Subcutaneous abdominal adipose tissue (tissue), 5 donors: ENCODE results near the gene DEUP1.
"Not testable (repeated sequence)": the region's sequence is repeated elsewhere in the genome, so short reads cannot be mapped to it uniquely, and the experiment has no call there.

ENCODE experiments used
- H3K27ac ChIP-seq: one replicate; pipeline ENCODE4 v1.7.0; 2013; ENCODE audit warnings: low read depth, mild to moderate bottlenecking, inconsistent platforms, low read length, moderate library complexity
- H3K27me3 ChIP-seq, 5 donors: one replicate each; pipeline ENCODE4 v1.7.0; 2013; ENCODE audit warnings: low read length in 5 of 5, inconsistent platforms in 1 of 5; ENCODE audit not compliant: control insufficient read depth in 5 of 5, insufficient read depth in 4 of 5
- H3K36me3 ChIP-seq, 5 donors: one replicate each; pipeline ENCODE4 v1.7.0; 2013; ENCODE audit warnings: low read length in 5 of 5; ENCODE audit not compliant: control insufficient read depth in 5 of 5, insufficient read depth in 5 of 5
- H3K4me1 ChIP-seq, 5 donors: one replicate each; pipeline ENCODE4 v1.7.0; 2013; ENCODE audit warnings: low read length in 5 of 5, mild to moderate bottlenecking in 3 of 5, moderate library complexity in 1 of 5; ENCODE audit not compliant: control insufficient read depth in 5 of 5, insufficient read depth in 5 of 5
- H3K4me3 ChIP-seq, 5 donors: one replicate each; pipeline ENCODE4 v1.7.0; 2013; ENCODE audit warnings: low read length in 5 of 5, low read depth in 1 of 5
- H3K9ac ChIP-seq, 5 donors: one replicate each; pipeline ENCODE4 v1.7.0; 2013; ENCODE audit warnings: low read length in 5 of 5, mild to moderate bottlenecking in 4 of 5, moderate library complexity in 3 of 5
- H3K9me3 ChIP-seq, 5 donors: one replicate each; pipeline ENCODE4 v1.7.0; 2013; ENCODE audit warnings: low read length in 5 of 5; ENCODE audit not compliant: control insufficient read depth in 5 of 5
- donor health status: healthy.
- donor health status: healthy.
- donor health status: healthy.
- donor health status: healthy.
- donor health status: healthy.

Gene DEUP1

DNA sequence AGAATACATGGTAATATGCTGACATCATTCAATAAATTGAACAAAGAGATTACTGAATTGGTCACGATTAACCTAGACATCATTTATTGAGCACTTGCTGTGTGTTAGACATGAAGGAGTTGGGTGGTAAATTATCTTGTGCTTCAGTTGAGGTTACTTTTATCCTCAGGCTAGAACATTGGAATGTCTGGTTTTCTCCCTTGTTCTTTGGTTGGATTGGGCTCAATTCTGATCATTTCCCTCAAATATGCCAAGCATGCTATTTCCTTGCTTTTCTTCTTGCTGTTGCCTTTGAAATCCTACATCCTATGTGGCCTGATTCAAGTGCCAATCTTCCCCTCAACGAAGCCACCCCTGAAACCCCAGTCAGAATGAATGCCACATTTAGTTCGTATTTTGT, 65.8 kb downstream of the DEUP1 start:
- Histone ChIP-seq H3K27ac (no peak overlapping the region), H3K9me3 (no peaks in the 10 kb centered on the region), H3K36me3 (no peaks in the 10 kb centered on the region), H3K4me1 (no peaks in the 10 kb centered on the region), H3K4me3 (no peak overlapping the region), H3K9ac (no peak overlapping the region), H3K27me3 (no peaks in the 10 kb centered on the region)

DNA sequence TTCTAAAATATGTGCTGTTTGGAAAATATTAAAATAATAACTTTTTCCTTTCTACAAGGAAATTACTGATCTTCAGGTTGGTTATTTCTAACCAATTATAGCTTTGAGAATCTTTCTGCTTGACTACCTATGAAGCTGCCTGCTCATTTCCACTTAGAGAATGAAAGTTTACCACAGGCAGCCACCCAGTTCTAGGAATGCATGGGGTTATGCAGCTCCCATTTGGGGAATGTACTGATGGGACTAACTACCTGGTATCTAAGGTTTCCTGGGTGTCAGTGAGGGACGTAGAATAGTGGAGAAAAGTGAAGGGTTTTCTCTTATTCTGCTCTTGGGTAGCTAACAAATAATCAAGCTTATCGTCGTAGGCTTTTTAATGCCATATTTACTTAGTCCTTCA, 73.4 kb downstream of the DEUP1 start:
- Histone ChIP-seq H3K36me3 (no peaks in the 10 kb centered on the region), H3K4me3 (no peak overlapping the region), H3K27me3 (no peaks in the 10 kb centered on the region), H3K9ac (no peak overlapping the region), H3K27ac (no peak overlapping the region), H3K4me1 (no peaks in the 10 kb centered on the region), H3K9me3 (no peaks in the 10 kb centered on the region)

- Histone ChIP-seq H3K9me3 (no peaks in the 10 kb centered on the region), H3K4me3 (no peak overlapping the region)
These were observed 77.3 kb downstream of the DEUP1 start for GRCh38 chr11:93407777-93408401.

DNA sequence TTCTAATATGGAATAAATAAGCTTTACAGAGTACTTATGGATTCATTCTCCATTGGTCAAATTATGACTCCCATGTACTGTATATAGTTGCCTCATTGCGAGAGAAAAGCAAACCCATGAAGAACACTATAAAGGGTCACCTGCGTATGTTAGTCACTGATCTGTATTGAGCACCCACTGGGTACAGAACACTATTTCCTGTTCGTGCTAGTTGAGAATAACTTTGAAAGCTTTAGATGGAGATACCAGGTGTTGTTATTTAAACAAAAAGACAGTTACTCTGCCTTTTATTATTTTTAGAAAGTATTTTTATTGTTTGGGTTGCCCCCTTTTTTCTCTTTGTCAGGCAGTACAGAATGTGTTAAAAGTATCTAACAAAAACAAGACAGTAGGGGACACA, 79.9 kb downstream of the DEUP1 start:
- Histone ChIP-seq H3K27me3 (no peaks in the 10 kb centered on the region), H3K9me3 (no peaks in the 10 kb centered on the region), H3K9ac (no peak overlapping the region), H3K27ac (no peak overlapping the region), H3K4me1 (no peaks in the 10 kb centered on the region), H3K4me3 (no peak overlapping the region), H3K36me3 (no peaks in the 10 kb centered on the region)

More at GRCh38 chr11:93407777-93408401, 77.3 kb downstream of the DEUP1 start:
- Histone ChIP-seq H3K27ac (no peak overlapping the region), H3K4me1 (no peaks in the 10 kb centered on the region), H3K36me3 (no peaks in the 10 kb centered on the region), H3K9ac (no peak overlapping the region), H3K27me3 (no peaks in the 10 kb centered on the region)

DNA sequence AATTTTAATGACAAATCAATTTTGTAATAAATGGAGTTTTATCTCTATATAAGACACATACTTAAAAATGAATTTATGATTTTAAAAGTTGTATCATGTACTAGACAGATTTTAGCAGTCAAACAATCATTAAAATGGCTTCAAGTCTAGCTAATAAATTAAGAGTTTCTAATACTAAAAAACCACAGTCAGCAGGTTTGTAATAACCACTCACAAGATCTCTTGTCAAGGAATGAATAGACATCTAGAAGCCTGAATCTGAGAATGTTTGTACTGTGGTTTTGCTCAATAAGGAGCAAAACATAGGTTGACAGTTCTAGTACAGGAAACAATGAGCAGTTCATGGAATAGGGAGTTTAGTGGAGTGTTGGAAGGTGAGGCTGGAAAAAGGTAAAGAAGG, 81.2 kb downstream of the DEUP1 start:
- Histone ChIP-seq H3K27ac (no peak overlapping the region), H3K9me3 (no peaks in the 10 kb centered on the region), H3K4me3 (no peak overlapping the region), H3K27me3 (no peaks in the 10 kb centered on the region), H3K4me1 (no peaks in the 10 kb centered on the region), H3K36me3 (no peaks in the 10 kb centered on the region), H3K9ac (no peak overlapping the region)

DNA sequence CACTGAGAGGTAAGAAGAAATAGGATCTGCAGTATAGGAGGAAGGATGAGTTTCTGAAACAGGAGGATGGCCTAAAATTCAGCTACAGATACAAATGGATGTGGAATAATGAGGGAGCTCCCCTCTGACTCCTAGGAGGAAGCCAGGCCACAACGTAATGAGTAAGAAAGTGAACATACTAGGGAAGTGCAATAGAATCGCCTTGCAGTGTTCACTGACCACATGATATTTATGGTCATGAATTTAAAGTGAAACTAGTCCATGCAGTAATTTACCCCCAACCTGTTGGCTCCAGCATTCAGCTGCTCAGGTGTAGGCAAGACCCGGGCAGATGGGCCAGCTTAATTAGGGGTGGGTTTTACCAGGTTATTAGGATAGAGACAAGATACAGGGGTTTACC, 101.7 kb downstream of the DEUP1 start:
- no peaks in the 10 kb centered on the region for H3K27me3 ChIP-seq
- no peak overlapping the region for H3K9ac ChIP-seq
- H3K27ac ChIP-seq, result no peak overlapping the region
- H3K4me3 ChIP-seq, result no peak overlapping the region
- H3K4me1 ChIP-seq, result no peaks in the 10 kb centered on the region
- H3K9me3 ChIP-seq, result no peaks in the 10 kb centered on the region
- H3K36me3 ChIP-seq, result no peaks in the 10 kb centered on the region

DNA sequence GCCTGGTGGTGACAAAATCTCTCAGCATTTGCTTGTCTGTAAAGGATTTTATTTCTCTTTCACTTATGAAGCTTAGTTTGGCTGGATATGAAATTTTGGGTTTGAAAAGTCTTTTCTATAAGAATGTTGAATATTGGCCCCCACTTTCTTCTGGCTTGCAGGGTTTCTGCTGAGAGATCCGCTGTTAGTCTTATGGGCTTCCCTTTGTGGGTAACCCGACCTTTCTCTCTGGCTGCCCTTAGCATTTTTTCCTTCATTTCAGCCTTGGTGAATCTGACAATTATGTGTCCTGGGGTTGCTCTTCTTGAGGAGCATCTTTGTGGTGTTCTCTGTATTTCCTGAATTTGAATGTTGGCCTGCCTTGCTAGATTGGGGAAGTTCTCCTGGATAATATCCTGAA, 112.7 kb downstream of the DEUP1 start:
- not testable (repeated sequence) for H3K36me3 ChIP-seq, H3K4me3 ChIP-seq, H3K9me3 ChIP-seq, H3K27me3 ChIP-seq, H3K27ac ChIP-seq, H3K9ac ChIP-seq, H3K4me1 ChIP-seq

GRCh38 chr11:93444617-93445073, 114.1 kb downstream of the DEUP1 start:
- Histone ChIP-seq H3K9me3 (no peaks in the 10 kb centered on the region), H3K27ac (no peak overlapping the region), H3K9ac (no peak overlapping the region), H3K4me1 (no peaks in the 10 kb centered on the region), H3K4me3 (no peak overlapping the region), H3K36me3 (no peaks in the 10 kb centered on the region), H3K27me3 (no peaks in the 10 kb centered on the region)

DNA sequence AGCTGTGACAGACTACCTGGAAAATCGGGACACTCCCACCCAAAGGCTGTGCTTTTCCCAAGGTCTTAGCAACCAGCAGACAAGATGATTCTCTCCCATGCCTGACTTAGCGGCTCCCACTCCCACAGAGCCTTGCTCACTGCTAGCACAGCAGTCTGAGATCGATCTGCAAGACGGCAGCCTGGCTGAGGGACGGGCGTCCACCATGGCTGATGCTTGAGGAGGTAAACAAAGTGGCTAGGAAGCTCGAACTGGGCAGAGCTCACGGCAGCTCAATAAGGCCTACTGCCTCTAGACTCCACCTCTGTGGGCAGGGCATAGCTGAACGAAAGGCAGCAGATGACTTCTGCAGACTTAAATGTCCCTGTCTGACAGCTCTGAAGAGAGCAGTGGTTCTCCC, 127.7 kb downstream of the DEUP1 start:
- Histone ChIP-seq H3K4me1 (no peaks in the 10 kb centered on the region), H3K9ac (no peak overlapping the region), H3K27me3 (no peaks in the 10 kb centered on the region), H3K9me3 (no peaks in the 10 kb centered on the region), H3K27ac (no peak overlapping the region), H3K4me3 (no peak overlapping the region), H3K36me3 (no peaks in the 10 kb centered on the region)

DNA sequence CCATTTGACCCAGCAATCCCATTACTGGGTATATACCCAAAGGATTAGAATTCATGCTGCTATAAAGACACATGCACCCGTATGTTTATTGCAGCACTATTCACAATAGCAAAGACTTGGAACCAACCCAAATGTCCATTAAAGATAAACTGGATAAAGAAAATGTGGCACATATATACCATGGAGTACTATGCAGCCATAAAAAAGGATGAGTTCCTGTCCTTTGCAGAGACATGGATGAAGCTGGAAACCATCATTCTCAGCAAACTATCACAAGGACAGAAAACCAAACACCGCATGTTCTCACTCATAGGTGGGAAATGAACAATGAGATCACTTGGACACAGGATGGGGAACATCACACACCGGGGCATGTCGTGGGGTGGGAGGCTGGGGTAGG, 133.1 kb downstream of the DEUP1 start:
- not testable (repeated sequence) for H3K4me1 ChIP-seq, H3K27ac ChIP-seq, H3K9ac ChIP-seq, H3K27me3 ChIP-seq, H3K4me3 ChIP-seq, H3K9me3 ChIP-seq, H3K36me3 ChIP-seq
